ENCODE results near the gene DCTPP1.
"Not testable (repeated sequence)": the region's sequence is repeated elsewhere in the genome, so short reads cannot be mapped to it uniquely, and the experiment has no call there.

The DCTPP1 gene

DNA sequence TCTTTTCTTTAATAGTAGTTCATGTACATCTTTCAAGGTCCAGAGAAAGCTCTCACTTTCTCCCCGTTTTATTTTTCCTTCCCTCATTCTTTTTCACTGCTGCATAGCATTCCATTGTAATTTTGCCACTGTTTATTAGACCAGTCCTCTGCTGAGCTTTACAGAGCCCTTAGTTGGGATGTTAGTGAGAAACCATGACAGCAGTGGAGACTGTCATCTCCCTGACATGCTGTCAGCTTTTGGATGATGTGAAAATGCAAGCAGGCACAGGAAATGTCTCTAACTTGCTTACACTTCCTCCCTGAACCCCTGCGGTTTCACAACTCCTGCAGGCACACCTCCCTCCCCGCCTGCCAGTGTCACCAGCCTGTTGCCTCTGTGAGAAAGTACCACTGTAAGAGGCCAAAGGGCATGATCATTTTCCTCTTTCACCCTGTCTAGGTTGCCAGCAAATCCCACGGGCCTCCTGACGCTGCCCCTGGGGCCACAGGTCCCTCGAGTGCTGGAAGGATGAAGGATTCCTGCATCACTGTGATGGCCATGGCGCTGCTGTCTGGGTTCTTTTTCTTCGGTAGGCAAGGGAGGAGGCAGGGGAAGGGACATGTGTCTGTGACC lies 42.6 kb upstream of the DCTPP1 start, which contains the start of gene ITGAL:
Gene ITGAL, plus strand, starts transcription at position 415 of the 615 bp plus-strand sequence. Its CDS starts 96 bp downstream, at position 511.
- no peak for TF ChIP-seq CTCF (conservative IDR thresholded peaks at IDR 0.05; ENCODE audit: low read depth, low read length)
- no peak within 1 kb of the TSS for H3K4me3 ChIP-seq (ENCODE audit: low read depth, low read length)
- DNase-seq (ENCODE audit: low read depth): no peak

DNA sequence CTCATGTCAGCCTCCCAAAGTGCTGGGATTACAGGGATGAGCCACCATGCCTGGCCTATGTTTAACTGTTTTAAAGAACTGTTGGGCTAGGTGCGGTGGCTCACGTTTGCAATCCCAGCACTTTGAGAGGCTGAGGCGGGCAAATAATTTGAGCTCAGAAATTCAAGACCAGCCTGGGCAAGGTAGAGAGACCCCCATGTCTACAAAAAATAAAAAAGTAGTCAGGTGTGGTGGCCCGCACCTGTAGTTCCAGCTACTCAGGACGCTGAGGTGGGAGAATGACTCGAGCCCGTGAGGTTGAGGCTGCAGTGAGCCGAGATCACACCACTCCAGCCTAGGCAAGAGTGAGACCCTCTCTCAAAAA lies 40.8 kb upstream of the DCTPP1 start:
- no peak for DNase-seq (ENCODE audit: low read depth)
- no peak for TF ChIP-seq CTCF (conservative IDR thresholded peaks at IDR 0.05; ENCODE audit: low read depth, low read length)

GRCh38 chr16:30470170-30470512 lies 40.3 kb upstream of the DCTPP1 start:
- DNase-seq (ENCODE audit: low read depth): no peak
- no peak overlapping the region for H3K4me3 ChIP-seq (ENCODE audit: low read depth, low read length)
- TF ChIP-seq CTCF (conservative IDR thresholded peaks at IDR 0.05; ENCODE audit: low read depth, low read length): no peak

More for the DNA sequence above, 40.8 kb upstream of the DCTPP1 start:
- H3K4me3 ChIP-seq (ENCODE audit: low read depth, low read length): no peak overlapping the region

- no peak for TF ChIP-seq CTCF (conservative IDR thresholded peaks at IDR 0.05; ENCODE audit: low read depth, low read length)
- no peak for DNase-seq (ENCODE audit: low read depth)
- no peak overlapping the region for H3K4me3 ChIP-seq (ENCODE audit: low read depth, low read length)
Measured at GRCh38 chr16:30464078-30464477, 34.2 kb upstream of the DCTPP1 start.

DNA sequence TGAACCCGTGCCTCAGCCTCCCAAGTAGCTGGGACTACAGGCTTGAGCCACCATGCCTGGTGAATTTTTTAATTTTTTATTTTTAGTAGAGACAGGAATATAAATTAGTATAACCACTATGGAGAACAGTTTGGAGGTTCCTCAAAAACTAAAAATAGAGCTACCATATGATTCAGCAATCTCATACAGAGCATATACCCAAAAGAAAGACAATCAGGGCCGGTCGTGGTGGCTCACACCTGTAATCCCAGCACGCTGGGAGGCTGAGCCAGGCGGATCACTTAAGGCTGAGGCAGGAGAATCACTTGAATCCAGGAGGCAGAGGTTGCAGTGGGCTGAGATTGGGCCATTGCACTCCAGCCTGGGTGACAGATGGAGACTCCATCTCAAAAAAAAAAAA lies 31.6 kb upstream of the DCTPP1 start:
- not testable (repeated sequence) for H3K4me3 ChIP-seq (ENCODE audit: low read depth, low read length); DNase-seq (ENCODE audit: low read depth)

- no peak for DNase-seq (ENCODE audit: low read depth)
- no peak for TF ChIP-seq CTCF (conservative IDR thresholded peaks at IDR 0.05; ENCODE audit: low read depth, low read length)
- H3K4me3 ChIP-seq (ENCODE audit: low read depth, low read length): no peak overlapping the region
Measured at GRCh38 chr16:30459456-30459855, 29.6 kb upstream of the DCTPP1 start.

DNA sequence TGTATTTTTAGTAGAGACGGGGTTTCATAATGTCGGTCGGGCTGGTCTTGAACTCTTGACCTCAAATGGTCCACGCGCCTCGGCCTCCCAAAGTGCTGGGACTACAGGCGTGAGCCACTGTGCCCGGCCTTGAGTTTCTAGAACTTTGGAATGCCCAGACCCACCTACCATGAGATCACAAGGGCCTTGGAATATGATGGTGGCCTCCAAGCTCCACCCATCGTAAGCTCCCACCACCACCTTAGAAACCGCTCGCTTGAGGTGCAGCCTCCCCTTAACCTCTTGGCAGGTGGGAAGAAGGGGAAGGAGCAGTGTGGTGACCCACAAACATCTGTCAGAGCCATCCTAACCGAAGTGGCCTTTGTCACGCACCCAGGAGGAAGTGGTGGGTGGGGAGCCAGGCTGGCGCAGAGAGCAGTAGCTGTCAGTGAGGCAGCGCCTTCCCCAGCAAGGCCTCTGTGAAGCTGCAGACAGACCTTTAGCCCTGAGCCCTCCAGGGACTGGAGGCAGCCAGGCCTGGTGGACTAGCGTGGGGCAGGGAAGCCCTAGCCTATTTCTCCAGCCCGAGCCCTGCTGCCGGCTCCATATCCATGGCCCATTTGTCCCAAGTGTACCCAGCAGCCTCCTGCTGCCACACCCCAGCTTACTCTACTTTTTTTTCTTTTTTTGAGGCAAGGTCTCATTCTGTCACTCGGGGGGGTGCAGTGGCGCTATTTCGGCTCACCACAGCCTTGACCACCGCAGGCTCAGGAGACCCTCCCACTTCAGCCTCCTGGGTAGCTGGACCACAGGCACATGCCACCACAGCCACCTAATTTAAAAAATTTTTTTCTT lies 28.9 kb upstream of the DCTPP1 start:
- DNase-seq (ENCODE audit: low read depth): no peak
- no peak overlapping the region for H3K4me3 ChIP-seq (ENCODE audit: low read depth, low read length)
- no peak for TF ChIP-seq CTCF (conservative IDR thresholded peaks at IDR 0.05; ENCODE audit: low read depth, low read length)
